K562 (cell line): ENCODE measurements around the gene PPP1R13B. TPM values are rescaled to one million over a fixed set of nuclear protein-coding genes. Genes with fewer than 3 reads are reported as not detected.
A peak's percentile ranks its signal among the peaks of the same experiment; 100 is the strongest.

Source experiments
- ATAC-seq: fragments of 200-7000 bp; cut with Tn5 transposase; 3 replicates; pipeline ENCODE4 v1.9.1; 2020; ENCODE audit warnings: moderate library complexity
- BruUV-seq: library from RNA; stranded (reverse); fragments of 400-500 nt; replicated peaks from 2 replicates; lab custom pipeline; 2021; lab: Mats Ljungman, UMichigan
- CTCF ChIA-PET: fragments of 300-600 bp; formaldehyde crosslinking; extraction: SDS; loops from one replicate; lab custom pipeline; 2021; ENCODE audit warnings: low intra/inter-chr PET ratio; lab: Yijun Ruan, JAX
- POLR2A ChIA-PET: fragments of 300-600, 350-650 bp; sonication (Branson Sonifier 250); formaldehyde crosslinking; extraction: SDS; loops from one replicate; lab custom pipeline; 2021; ENCODE audit warnings: antibody characterized with exemption, inconsistent platforms; lab: Yijun Ruan, JAX
- DNase-seq, 4 experiments: peaks; one replicate each; pipeline versions ENCODE4 v3.0.0 to v3.0.0-alpha.2; 2011 to 2018; ENCODE audit warnings: low spot score in 3 of 4, mixed read lengths in 3 of 4; ENCODE audit errors: extremely low read depth in 1 of 4
- FAIRE-seq: peaks from 2 replicates; lab custom pipeline; 2011; peaks lifted over from hg19 to GRCh38; lab: Jason Lieb, UNC
- H2AFZ ChIP-seq: 2 replicates; pipeline ENCODE4 v1.6.0; 2011; ENCODE audit warnings: low read depth, low read length, control low read depth, inconsistent platforms
- H3K27ac ChIP-seq: fragments of 200-600 bp; 3 replicates; pipeline ENCODE4 v1.8.0; 2011; ENCODE audit warnings: low read depth, mild to moderate bottlenecking, control low read depth, inconsistent platforms, low read length, moderate library complexity, mixed read lengths; ENCODE audit errors: extremely low read depth
- H3K27me3 ChIP-seq, 2 experiments: fragments of 300-600 bp in 1 of 2; 2 replicates in 1 of 2; 3 replicates in 1 of 2; pipeline versions ENCODE4 v1.6.0 to v1.8.0; 2011; ENCODE audit warnings: inconsistent platforms in 2 of 2, low read length in 2 of 2, mild to moderate bottlenecking in 1 of 2, mixed read lengths in 1 of 2, moderate library complexity in 1 of 2; ENCODE audit not compliant: control insufficient read depth in 2 of 2, insufficient read depth in 2 of 2
- H3K36me3 ChIP-seq: fragments of 300-600 bp; 3 replicates; pipeline ENCODE4 v1.8.0; 2011; ENCODE audit warnings: mild to moderate bottlenecking, low read length, inconsistent platforms; ENCODE audit not compliant: control insufficient read depth, insufficient read depth
- H3K4me1 ChIP-seq, 2 experiments: fragments of 200-600 bp in 1 of 2; replicated peaks in 1 of 2; 2 replicates in 1 of 2; 3 replicates in 1 of 2; pipeline versions ENCODE4 v1.5.1 to v1.8.0; 2011; ENCODE audit warnings: inconsistent platforms in 2 of 2, low read length in 2 of 2, mild to moderate bottlenecking in 1 of 2, mixed read lengths in 1 of 2, moderate library complexity in 1 of 2; ENCODE audit not compliant: control insufficient read depth in 2 of 2, insufficient read depth in 2 of 2
- H3K4me2 ChIP-seq: 2 replicates; pipeline ENCODE4 v1.6.1; 2011; ENCODE audit warnings: low read length, control low read depth, inconsistent platforms, mixed read lengths; ENCODE audit not compliant: insufficient read depth
- H3K4me3 ChIP-seq: fragments of 200-600 bp; sonication (generic), shearing (Covaris generic); 2 replicates; pipeline ENCODE4 v1.5.1; 2016; ENCODE audit warnings: control low read depth, inconsistent platforms
- H3K79me2 ChIP-seq: fragments of 200-600 bp; 3 replicates; pipeline ENCODE4 v1.8.0; 2011; ENCODE audit warnings: low read length, inconsistent platforms; ENCODE audit not compliant: control insufficient read depth, insufficient read depth
- H3K9ac ChIP-seq, 2 experiments: 2 replicates each; pipeline versions ENCODE4 v1.6.0 to v1.6.1; 2011; ENCODE audit warnings: low read depth in 2 of 2, low read length in 2 of 2, control low read depth in 1 of 2, inconsistent platforms in 1 of 2, mild to moderate bottlenecking in 1 of 2, mixed read lengths in 1 of 2; ENCODE audit not compliant: insufficient read depth in 1 of 2
- H3K9me1 ChIP-seq: one replicate; pipeline ENCODE4 v1.6.0; 2011; ENCODE audit warnings: inconsistent platforms, mild to moderate bottlenecking, low read length, moderate library complexity; ENCODE audit not compliant: control insufficient read depth, insufficient read depth
- H3K9me3 ChIP-seq: replicated peaks from 2 replicates; pipeline ENCODE4 v1.5.1; 2011; ENCODE audit warnings: low read depth, low read length, inconsistent platforms; ENCODE audit not compliant: control insufficient read depth, insufficient read depth
- H4K20me1 ChIP-seq: replicated peaks from 2 replicates; pipeline ENCODE4 v1.6.1; 2011; ENCODE audit warnings: low read length, inconsistent platforms, mixed read lengths; ENCODE audit not compliant: control insufficient read depth, insufficient read depth
- CEBPB ChIP-seq: fragments of 450-650 bp; IDR thresholded peaks from 2 replicates; pipeline ENCODE4 v1.6.1; 2016; ENCODE audit warnings: missing genetic modification characterization, missing compliant biosample characterization
- CEBPG ChIP-seq, 3 experiments: fragments of 200-800 bp in 1 of 3; sonication (Bioruptor generic) in 1 of 3; sonication (generic) in 1 of 3; formaldehyde crosslinking in 1 of 3; IDR thresholded peaks in 2 of 3; conservative IDR thresholded peaks in 1 of 3; 2 replicates each; pipeline versions ENCODE4 v1.6.1 to v1.8.0; 2016 to 2022; ENCODE audit warnings: missing compliant biosample characterization in 2 of 3, missing genetic modification characterization in 2 of 3, mild to moderate bottlenecking in 1 of 3, missing genetic modification reagents in 1 of 3
- DIDO1 ChIP-seq: fragments of 450-650 bp; IDR thresholded peaks from 2 replicates; pipeline ENCODE4 v1.6.1; 2016; ENCODE audit warnings: low read depth, missing biosample characterization, missing genetic modification characterization
- WGBS: fragments of 100-300 bp; shearing (Covaris generic); methylation state at CpG from one replicate; pipeline ENCODE4 v1.1.6; 2016; ENCODE audit warnings: low coverage, mixed read lengths; ENCODE audit not compliant: insufficient coverage; ENCODE audit errors: missing lambda C conversion rate; 5-methylcytosine and 5-hydroxymethylcytosine counted together
- in situ Hi-C: fragments of 300-500 bp; cut with MboI; formaldehyde crosslinking; loops from 4 replicates; pipeline ENCODE4 v1.15.0; 2018; ENCODE audit warnings: inconsistent platforms, mixed read lengths
- intact Hi-C: fragments of 100-400 bp; cut with micrococcal nuclease; formaldehyde crosslinking; loops from 2 replicates; pipeline ENCODE4 v1.14.2; 2022
- polyA plus RNA-seq, 8 experiments: library from polyadenylated mRNA; depleted of rRNA in 4 of 8; stranded (reverse) in 5 of 8; unstranded in 3 of 8; fragments of >200 nt; fragmentation: Nextera tagmentation in 2 of 8; fragmentation: Illumina TruSeq in 1 of 8; extraction: Ambion mirVana in 2 of 8; extraction: Trizol in 1 of 8; gene quantifications; 2 replicates each; pipeline versions ENCODE4 v1.2.1 to v1.2.3, GENCODE V29; 2011 to 2014; ENCODE audit warnings: inconsistent platforms in 1 of 8, missing spikeins in 1 of 8
- total RNA-seq, 7 experiments: library from RNA; depleted of rRNA in 6 of 7; stranded (reverse); fragments of >200 nt in 6 of 7; fragmentation: Illumina TruSeq in 2 of 7; extraction: Trizol in 2 of 7; gene quantifications; 2 replicates each; pipeline versions ENCODE4 v1.2.1 to v1.2.3, GENCODE V29; 2011 to 2021; ENCODE audit warnings: low replicate concordance in 1 of 7

PPP1R13B gene
- total and polyA plus RNA-seq, 9 of the 15 experiments (the other 6 are each of a cell fraction or from before 2014, with no cell fraction given): 0.03 to 1.7 (median 0.15) TPM

- no peaks in the 10 kb centered on the region for H3K9me3 ChIP-seq
- 46% methylated on average over 11 of the region's 16 CpGs for WGBS
- ChIA-PET POLR2A (interaction anchor here (1.5 to 1.6 kb wide), 2 partner anchors 15 to 22 kb away, joined by 3 read pairs; partner anchors contain the start of genes XRCC3 and ZFYVE21), CTCF (no interaction called here)
- no peak overlapping the region for H3K9ac ChIP-seq
- H3K4me1 ChIP-seq: peaks cover 0 to 11% of the 10 kb centered on the region in 2 experiments; a peak in 3 of 5 replicates
- FAIRE-seq (no peak), DNase-seq (no peak), ATAC-seq (no peak)
- H3K79me2 ChIP-seq: no peaks in the 10 kb centered on the region
- peaks cover 14% of the 10 kb centered on the region; the same call in 2 of the 3 replicates for H3K36me3 ChIP-seq
- intact Hi-C loops: no loop called here
- no peaks in the 10 kb centered on the region for H3K9me1 ChIP-seq
- no peak overlapping the region for H3K27ac ChIP-seq
- no peak overlapping the region for H2AFZ ChIP-seq
- no peak overlapping the region for H3K4me3 ChIP-seq
- BruUV-seq: no TSS peak
- H3K27me3 ChIP-seq: peaks cover 0 to 14% of the 10 kb centered on the region in 2 experiments; a peak in 2 of 5 replicates
- H4K20me1 ChIP-seq: no peaks in the 10 kb centered on the region
- in situ Hi-C loops: no loop called here
- H3K4me2 ChIP-seq: no peak overlapping the region
- TF ChIP-seq CEBPG (CRISPR knock-in tag; IDR thresholded peaks at IDR 0.05) (0 out of 2 replicates have a peak, but pooled peaks have one; percentile 23), CEBPG (tag; conservative IDR thresholded peaks at IDR 0.05 in 1 of 2, IDR thresholded peaks at IDR 0.05 in 1 of 2) (no peak), CEBPB (peak; percentile 57), DIDO1 (tag) (no peak)
Observed at GRCh38 chr14:103737432-103738045, 109.8 kb downstream of the PPP1R13B start.
